Central memory CD8-positive, alpha-beta T cell (primary cell): ENCODE data around the gene JAKMIP3.

Experiments used
- ATAC-seq: fragments of 150-1000 bp; cut with Tn5 transposase; replicated peaks from 2 replicates; pipeline ENCODE4 v1.10.0; 2022; ENCODE audit warnings: mild to moderate bottlenecking, moderate FRiP score, moderate number of reproducible peaks; ENCODE audit not compliant: poor library complexity, severe bottlenecking; ENCODE audit errors: extremely low read depth
- DNase-seq, 2 donors: peaks; one replicate each; pipeline ENCODE4 v3.0.0; 2021; ENCODE audit warnings: low spot score in 2 of 2
- H3K27ac Mint-ChIP-seq: one replicate; pipeline ENCODE4 v1.8.0; 2022; ENCODE audit warnings: low read depth, mild to moderate bottlenecking, moderate library complexity, mixed read lengths
- H3K27me3 Mint-ChIP-seq: one replicate; pipeline ENCODE4 v1.8.0; 2022; ENCODE audit warnings: mixed read lengths
- H3K36me3 Mint-ChIP-seq: one replicate; pipeline ENCODE4 v1.8.0; 2022; ENCODE audit warnings: mild to moderate bottlenecking, moderate library complexity, mixed read lengths; ENCODE audit not compliant: insufficient read depth
- H3K4me1 Mint-ChIP-seq: one replicate; pipeline ENCODE4 v1.8.0; 2022; ENCODE audit warnings: mixed read lengths
- H3K4me3 Mint-ChIP-seq: one replicate; pipeline ENCODE4 v1.8.0; 2022; ENCODE audit warnings: mild to moderate bottlenecking, moderate library complexity, mixed read lengths
- H3K9me3 Mint-ChIP-seq: one replicate; pipeline ENCODE4 v1.8.0; 2022; ENCODE audit warnings: mixed read lengths

Gene JAKMIP3

GRCh38 chr10:132062116-132062515 lies 3.6 kb upstream of the JAKMIP3 start:
- no peaks in the 10 kb centered on the region for H3K9me3 Mint-ChIP-seq
- H3K4me3 Mint-ChIP-seq = no peak overlapping the region
- peaks cover 5% of the 10 kb centered on the region for H3K4me1 Mint-ChIP-seq
- ATAC-seq = no peak
- no peak overlapping the region for H3K27ac Mint-ChIP-seq
- H3K27me3 Mint-ChIP-seq = peaks cover 19% of the 10 kb centered on the region
- DNase-seq = no peak
- H3K36me3 Mint-ChIP-seq = no peaks in the 10 kb centered on the region

- Mint-ChIP-seq H3K36me3 (no peaks in the 10 kb centered on the region), H3K27me3 (peaks cover 12% of the 10 kb centered on the region), H3K4me1 (peaks cover 5% of the 10 kb centered on the region), H3K27ac (no peak overlapping the region), H3K4me3 (no peak overlapping the region), H3K9me3 (no peaks in the 10 kb centered on the region)
- no peak for DNase-seq
- ATAC-seq = no peak
Observed at GRCh38 chr10:132062641-132063390, 2.9 kb upstream of the JAKMIP3 start.

GRCh38 chr10:132063432-132063831 lies 2.3 kb upstream of the JAKMIP3 start:
- peaks cover 5% of the 10 kb centered on the region for H3K4me1 Mint-ChIP-seq
- DNase-seq (no peak), ATAC-seq (no peak)
- H3K36me3 Mint-ChIP-seq = no peaks in the 10 kb centered on the region
- H3K9me3 Mint-ChIP-seq = no peaks in the 10 kb centered on the region
- no peak overlapping the region for H3K4me3 Mint-ChIP-seq
- no peak overlapping the region for H3K27ac Mint-ChIP-seq
- H3K27me3 Mint-ChIP-seq = peaks cover 10% of the 10 kb centered on the region

GRCh38 chr10:132064082-132064755 lies 1.5 kb upstream of the JAKMIP3 start:
- no peaks in the 10 kb centered on the region for H3K9me3 Mint-ChIP-seq
- ATAC-seq (no peak), DNase-seq (no peak)
- peaks cover 10% of the 10 kb centered on the region for H3K27me3 Mint-ChIP-seq
- peaks cover 5% of the 10 kb centered on the region for H3K4me1 Mint-ChIP-seq
- H3K36me3 Mint-ChIP-seq = no peaks in the 10 kb centered on the region
- no peak overlapping the region for H3K4me3 Mint-ChIP-seq
- no peak overlapping the region for H3K27ac Mint-ChIP-seq

GRCh38 chr10:132064771-132065437 lies 842 bp upstream of the JAKMIP3 start:
- peaks cover 5% of the 10 kb centered on the region for H3K4me1 Mint-ChIP-seq
- H3K27me3 Mint-ChIP-seq = peaks cover 17% of the 10 kb centered on the region
- no peaks in the 10 kb centered on the region for H3K36me3 Mint-ChIP-seq
- no peak overlapping the region for H3K4me3 Mint-ChIP-seq
- ATAC-seq (no peak), DNase-seq (no peak)
- no peaks in the 10 kb centered on the region for H3K9me3 Mint-ChIP-seq
- H3K27ac Mint-ChIP-seq = no peak overlapping the region

GRCh38 chr10:132066186-132066585 lies 440 bp downstream of the JAKMIP3 start:
- no peak overlapping the region for H3K27ac Mint-ChIP-seq
- DNase-seq (no peak), ATAC-seq (no peak)
- H3K9me3 Mint-ChIP-seq = no peaks in the 10 kb centered on the region
- peak overlapping the region; percentile 63 for H3K4me3 Mint-ChIP-seq
- peaks cover 25% of the 10 kb centered on the region for H3K27me3 Mint-ChIP-seq
- peaks cover 5% of the 10 kb centered on the region for H3K4me1 Mint-ChIP-seq
- no peaks in the 10 kb centered on the region for H3K36me3 Mint-ChIP-seq

- Mint-ChIP-seq H3K27me3 (peaks cover 19% of the 10 kb centered on the region), H3K9me3 (no peaks in the 10 kb centered on the region), H3K4me1 (peaks cover 5% of the 10 kb centered on the region), H3K4me3 (no peak overlapping the region), H3K27ac (no peak overlapping the region), H3K36me3 (no peaks in the 10 kb centered on the region)
- no peak for ATAC-seq
- DNase-seq = no peak
Observed at GRCh38 chr10:132066812-132067211, 1.1 kb downstream of the JAKMIP3 start.

GRCh38 chr10:132068431-132069121 lies 2.8 kb downstream of the JAKMIP3 start:
- DNase-seq (no peak), ATAC-seq (no peak)
- Mint-ChIP-seq H3K4me1 (peaks cover 5% of the 10 kb centered on the region), H3K27ac (no peak overlapping the region), H3K27me3 (peaks cover 17% of the 10 kb centered on the region), H3K9me3 (no peaks in the 10 kb centered on the region), H3K4me3 (no peak overlapping the region), H3K36me3 (no peaks in the 10 kb centered on the region)

- H3K4me3 Mint-ChIP-seq = no peak overlapping the region
- H3K27ac Mint-ChIP-seq = no peak overlapping the region
- DNase-seq = no peak
- ATAC-seq = no peak
- H3K9me3 Mint-ChIP-seq = no peaks in the 10 kb centered on the region
- peaks cover 5% of the 10 kb centered on the region for H3K4me1 Mint-ChIP-seq
- no peaks in the 10 kb centered on the region for H3K36me3 Mint-ChIP-seq
- peaks cover 17% of the 10 kb centered on the region for H3K27me3 Mint-ChIP-seq
Observed at GRCh38 chr10:132069122-132069848, 3.5 kb downstream of the JAKMIP3 start.

GRCh38 chr10:132069849-132070182 lies 4.1 kb downstream of the JAKMIP3 start:
- peaks cover 17% of the 10 kb centered on the region for H3K27me3 Mint-ChIP-seq
- DNase-seq (no peak), ATAC-seq (no peak)
- H3K27ac Mint-ChIP-seq = no peak overlapping the region
- H3K4me3 Mint-ChIP-seq = no peak overlapping the region
- H3K36me3 Mint-ChIP-seq = no peaks in the 10 kb centered on the region
- peaks cover 5% of the 10 kb centered on the region for H3K4me1 Mint-ChIP-seq
- no peaks in the 10 kb centered on the region for H3K9me3 Mint-ChIP-seq

GRCh38 chr10:132070724-132071123 lies 5.0 kb downstream of the JAKMIP3 start:
- H3K36me3 Mint-ChIP-seq = no peaks in the 10 kb centered on the region
- H3K4me1 Mint-ChIP-seq = peaks cover 3% of the 10 kb centered on the region
- H3K9me3 Mint-ChIP-seq = no peaks in the 10 kb centered on the region
- no peak for ATAC-seq
- H3K27me3 Mint-ChIP-seq = peaks cover 17% of the 10 kb centered on the region
- DNase-seq = no peak
- no peak overlapping the region for H3K27ac Mint-ChIP-seq
- no peak overlapping the region for H3K4me3 Mint-ChIP-seq

GRCh38 chr10:132071667-132072066 lies 5.9 kb downstream of the JAKMIP3 start:
- no peaks in the 10 kb centered on the region for H3K9me3 Mint-ChIP-seq
- peaks cover 17% of the 10 kb centered on the region for H3K27me3 Mint-ChIP-seq
- H3K4me1 Mint-ChIP-seq = no peaks in the 10 kb centered on the region
- no peaks in the 10 kb centered on the region for H3K36me3 Mint-ChIP-seq
- no peak for ATAC-seq
- no peak overlapping the region for H3K27ac Mint-ChIP-seq
- H3K4me3 Mint-ChIP-seq = no peak overlapping the region
- DNase-seq = no peak
